GM03348 (cell line): ENCODE data around the gene FAM200C.

Experiments
- DNase-seq: peaks from one replicate; pipeline ENCODE4 v3.0.0; 2012; ENCODE audit warnings: low spot score

The FAM200C gene

GRCh38 chr5:160419458-160420330 lies 19.8 kb upstream of the FAM200C start:
- DNase-seq: no peak

GRCh38 chr5:160418561-160419457 lies 19.0 kb upstream of the FAM200C start, which contains the start of gene SLU7:
Gene SLU7 (minus strand): TSS chr5:160419081. CDS start chr5:160415294, 3,787 bp downstream.
- peak; percentile 95 for DNase-seq

- no peak for DNase-seq
Measured at GRCh38 chr5:160398806-160399205, 1.0 kb downstream of the FAM200C start.

GRCh38 chr5:160397492-160397891 lies 2.4 kb downstream of the FAM200C start:
- no peak for DNase-seq

- no peak for DNase-seq
Measured at GRCh38 chr5:160395111-160395510, 4.7 kb downstream of the FAM200C start.

GRCh38 chr5:160390787-160391696 lies 8.8 kb downstream of the FAM200C start:
- DNase-seq: peak; percentile 48

GRCh38 chr5:160387445-160387844 lies 12.4 kb downstream of the FAM200C start:
- no peak for DNase-seq

- no peak for DNase-seq
Measured at GRCh38 chr5:160385496-160385895, 14.4 kb downstream of the FAM200C start.

- no peak for DNase-seq
Measured at GRCh38 chr5:160384681-160385080, 15.2 kb downstream of the FAM200C start.

- no peak for DNase-seq
Measured at GRCh38 chr5:160382346-160382745, 17.5 kb downstream of the FAM200C start.

- DNase-seq: no peak
Measured at GRCh38 chr5:160380041-160380440, 19.8 kb downstream of the FAM200C start.

- DNase-seq: no peak
Measured at GRCh38 chr5:160379511-160379910, 20.3 kb downstream of the FAM200C start.

- DNase-seq: no peak
Measured at GRCh38 chr5:160378330-160378729, 21.5 kb downstream of the FAM200C start.

GRCh38 chr5:160377651-160378050 lies 22.2 kb downstream of the FAM200C start:
- no peak for DNase-seq

GRCh38 chr5:160376416-160376815 lies 23.4 kb downstream of the FAM200C start:
- DNase-seq: no peak

GRCh38 chr5:160375701-160376100 lies 24.2 kb downstream of the FAM200C start:
- no peak for DNase-seq

- DNase-seq: no peak
Measured at GRCh38 chr5:160375166-160375565, 24.7 kb downstream of the FAM200C start.

- no peak for DNase-seq
Measured at GRCh38 chr5:160371294-160371693, 28.6 kb downstream of the FAM200C start.

GRCh38 chr5:160370713-160371034 lies 29.2 kb downstream of the FAM200C start:
- no peak for DNase-seq

GRCh38 chr5:160369990-160370712 lies 29.7 kb downstream of the FAM200C start, which contains the start of gene C1QTNF2:
Gene C1QTNF2 (minus strand): TSS chr5:160370626. CDS start chr5:160355011, 15,615 bp downstream.
- peak; percentile 93 for DNase-seq

GRCh38 chr5:160367885-160368284 lies 32.0 kb downstream of the FAM200C start:
- DNase-seq: no peak
